GM12878 (cell line): ENCODE data around the gene BCAS3.

Source experiments
- CTCF ChIP-seq, 3 experiments: IDR thresholded peaks in 2 of 3; conservative IDR thresholded peaks in 1 of 3; 2 replicates each; pipeline ENCODE4 v1.5.1; 2011; ENCODE audit warnings: low read depth in 3 of 3, low read length in 3 of 3, mild to moderate bottlenecking in 3 of 3, control low read depth in 2 of 3, moderate library complexity in 2 of 3, inconsistent platforms in 1 of 3, mixed read lengths in 1 of 3; ENCODE audit not compliant: control insufficient read depth in 2 of 3, insufficient read depth in 1 of 3; ENCODE audit errors: extremely low read depth in 1 of 3
- ZBTB11 ChIP-seq: fragments of 450-650 bp; formaldehyde crosslinking; IDR thresholded peaks from 2 replicates; pipeline ENCODE4 v1.5.0; 2022; ENCODE audit warnings: mild to moderate bottlenecking, missing genetic modification characterization
- ZNF687 ChIP-seq: fragments of 450-650 bp; IDR thresholded peaks from 2 replicates; pipeline ENCODE4 v1.6.1; 2017; ENCODE audit warnings: mild to moderate bottlenecking, moderate library complexity

GRCh38 chr17:61122326-61122913, 444.8 kb downstream of the BCAS3 start:
- TF ChIP-seq ZBTB11 (CRISPR knock-in tag) (no peak), ZNF687 (no peak), CTCF (IDR thresholded peaks at IDR 0.05 in 2 of 3, conservative IDR thresholded peaks at IDR 0.05 in 1 of 3; ENCODE audit: control insufficient read depth in 2 of 3, extremely low read depth in 1 of 3, insufficient read depth in 1 of 3, low read depth in 3 of 3, low read length in 3 of 3) (no peak)
